Stimulated activated CD4-positive, alpha-beta T cell treated with anti-CD3 and anti-CD28 coated beads, Interleukin-15, amount 100 ng/mL, for 1 hour (primary cell): ENCODE data around the gene ZNF823.

ENCODE experiments used
- DNase-seq, 2 donors: peaks; one replicate each; pipeline ENCODE4 v3.0.0-alpha.2; 2020; ENCODE audit warnings: low read depth in 1 of 2, low spot score in 1 of 2

The ZNF823 gene

GRCh38 chr19:11737964-11738745 lies 591 bp downstream of the ZNF823 start:
- DNase-seq: no peak

- no peak for DNase-seq
Measured at GRCh38 chr19:11736696-11737095, 2.0 kb downstream of the ZNF823 start.

- no peak for DNase-seq
Measured at GRCh38 chr19:11735375-11735774, 3.4 kb downstream of the ZNF823 start.

GRCh38 chr19:11729586-11729985 lies 9.2 kb downstream of the ZNF823 start:
- no peak for DNase-seq

GRCh38 chr19:11722414-11722813 lies 16.3 kb downstream of the ZNF823 start:
- no peak for DNase-seq

- DNase-seq: no peak
Measured at GRCh38 chr19:11721681-11722080, 17.1 kb downstream of the ZNF823 start.

- no peak for DNase-seq
Measured at GRCh38 chr19:11710313-11710712, 28.4 kb downstream of the ZNF823 start.

- no peak for DNase-seq
Measured at GRCh38 chr19:11708457-11708856, 30.3 kb downstream of the ZNF823 start.

GRCh38 chr19:11705474-11705873 lies 33.3 kb downstream of the ZNF823 start:
- DNase-seq: no peak

GRCh38 chr19:11704626-11705025 lies 34.1 kb downstream of the ZNF823 start:
- no peak for DNase-seq

- DNase-seq: no peak
Measured at GRCh38 chr19:11699931-11700794, 38.6 kb downstream of the ZNF823 start.

- no peak for DNase-seq
Measured at GRCh38 chr19:11698231-11698630, 40.5 kb downstream of the ZNF823 start.

GRCh38 chr19:11697284-11697855 lies 41.4 kb downstream of the ZNF823 start:
- no peak for DNase-seq

GRCh38 chr19:11694533-11695439 lies 44.0 kb downstream of the ZNF823 start:
- peak; percentile 46 to 82 for DNase-seq

GRCh38 chr19:11693505-11694499 lies 44.9 kb downstream of the ZNF823 start:
- no peak for DNase-seq

GRCh38 chr19:11692127-11692790 lies 46.5 kb downstream of the ZNF823 start:
- DNase-seq: no peak

GRCh38 chr19:11685676-11686650 lies 52.8 kb downstream of the ZNF823 start:
- DNase-seq: no peak
